Cardiac muscle cell (in vitro differentiated cells and primary cell): ENCODE data around the gene KCTD1. TPM values are rescaled to one million over a fixed set of nuclear protein-coding genes. Genes with fewer than 3 reads are reported as not detected.

Experiments used
- DNase-seq, 2 donors: peaks; one replicate each; pipeline versions ENCODE4 v3.0.0 to v3.0.0-alpha.2; 2010 to 2017; ENCODE audit warnings: low read depth in 1 of 2, low spot score in 1 of 2
- H3K27ac ChIP-seq: fragments of 200-600 bp; sonication (generic); 2 replicates; pipeline ENCODE4 v1.5.1; 2016
- H3K27me3 ChIP-seq: fragments of 200-600 bp; sonication (generic); 2 replicates; pipeline ENCODE4 v1.6.0; 2016; ENCODE audit warnings: control low read depth
- H3K36me3 ChIP-seq: fragments of 200-600 bp; sonication (generic); 2 replicates; pipeline ENCODE4 v1.5.1; 2016; ENCODE audit warnings: control low read depth
- H3K4me1 ChIP-seq: fragments of 200-600 bp; sonication (generic); 2 replicates; pipeline ENCODE4 v1.8.1; 2017; ENCODE audit warnings: low read depth, mild to moderate bottlenecking, mixed run types
- H3K4me3 ChIP-seq: fragments of 200-600 bp; sonication (generic); 2 replicates; pipeline ENCODE4 v1.5.1; 2016; ENCODE audit warnings: mild to moderate bottlenecking
- H3K9me3 ChIP-seq: fragments of 200-600 bp; sonication (generic); 2 replicates; pipeline ENCODE4 v1.5.1; 2017; ENCODE audit warnings: low read depth, mild to moderate bottlenecking, control low read depth
- polyA plus RNA-seq: library from polyadenylated mRNA; unstranded; fragments of >200 nt; fragmentation: Nextera tagmentation; extraction: Ambion mirVana; gene quantifications from 2 replicates; pipeline ENCODE4 v1.2.1, GENCODE V29; 2016
- total RNA-seq: library from RNA; depleted of rRNA; stranded (reverse); fragments of >200 nt; gene quantifications from 2 replicates; pipeline ENCODE4 v1.2.3, GENCODE V29; 2016
- TF ChIP-seq, protein P1 (sequence below): IDR thresholded peaks from 2 replicates; pipeline ENCODE4 v1.5.1; 2012; ENCODE audit warnings: low read depth, mild to moderate bottlenecking, low read length

KCTD1 gene
- total and polyA plus RNA-seq, 2 experiments from 2014 or later = 3.9 to 23.1 TPM

DNA sequence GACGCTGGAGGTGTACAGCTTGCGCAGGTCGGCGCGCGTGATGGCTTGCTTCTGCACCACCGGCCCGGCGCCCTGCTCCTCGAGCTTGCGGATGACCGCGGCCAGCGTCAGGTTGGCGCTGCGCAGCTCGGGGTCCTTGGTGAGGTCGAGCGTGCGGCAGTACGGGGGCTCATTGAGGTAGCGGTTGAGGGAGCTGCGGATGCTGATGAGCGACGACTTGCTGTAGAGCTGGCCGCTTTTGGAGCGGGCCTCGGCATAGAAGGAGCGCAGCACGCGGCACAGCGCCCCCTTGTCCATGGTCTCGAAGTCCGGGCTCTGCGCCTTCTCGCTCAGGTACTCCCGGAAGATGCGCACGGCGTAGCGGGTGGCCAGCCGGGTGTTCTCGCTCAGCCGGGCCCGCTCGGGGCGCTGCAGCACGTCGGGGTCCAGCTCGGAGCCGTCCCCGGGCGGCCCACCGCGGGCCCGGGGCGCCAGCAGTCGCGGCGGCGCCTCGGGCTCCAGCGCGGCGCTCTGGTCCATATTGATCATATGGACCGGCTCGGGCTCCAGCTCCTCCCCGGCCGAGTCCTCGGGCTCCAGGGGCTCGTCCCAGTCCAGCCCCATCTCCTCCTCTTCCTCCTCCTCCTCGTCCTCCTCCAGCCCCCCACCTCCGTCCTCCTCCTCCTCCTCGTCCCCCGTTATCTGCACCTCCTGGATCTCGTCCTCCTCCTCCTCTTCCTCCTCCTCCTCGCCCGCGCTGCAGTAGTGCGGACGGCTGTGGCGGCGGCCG, 523 bp downstream of the KCTD1 start:
- H3K27ac ChIP-seq = no peak overlapping the region
- peak; percentile 86 to 90 for DNase-seq
- no peaks in the 10 kb centered on the region for H3K9me3 ChIP-seq
- TF ChIP-seq, protein P1, sequence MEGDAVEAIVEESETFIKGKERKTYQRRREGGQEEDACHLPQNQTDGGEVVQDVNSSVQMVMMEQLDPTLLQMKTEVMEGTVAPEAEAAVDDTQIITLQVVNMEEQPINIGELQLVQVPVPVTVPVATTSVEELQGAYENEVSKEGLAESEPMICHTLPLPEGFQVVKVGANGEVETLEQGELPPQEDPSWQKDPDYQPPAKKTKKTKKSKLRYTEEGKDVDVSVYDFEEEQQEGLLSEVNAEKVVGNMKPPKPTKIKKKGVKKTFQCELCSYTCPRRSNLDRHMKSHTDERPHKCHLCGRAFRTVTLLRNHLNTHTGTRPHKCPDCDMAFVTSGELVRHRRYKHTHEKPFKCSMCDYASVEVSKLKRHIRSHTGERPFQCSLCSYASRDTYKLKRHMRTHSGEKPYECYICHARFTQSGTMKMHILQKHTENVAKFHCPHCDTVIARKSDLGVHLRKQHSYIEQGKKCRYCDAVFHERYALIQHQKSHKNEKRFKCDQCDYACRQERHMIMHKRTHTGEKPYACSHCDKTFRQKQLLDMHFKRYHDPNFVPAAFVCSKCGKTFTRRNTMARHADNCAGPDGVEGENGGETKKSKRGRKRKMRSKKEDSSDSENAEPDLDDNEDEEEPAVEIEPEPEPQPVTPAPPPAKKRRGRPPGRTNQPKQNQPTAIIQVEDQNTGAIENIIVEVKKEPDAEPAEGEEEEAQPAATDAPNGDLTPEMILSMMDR = peak; percentile 61
- peaks cover 18% of the 10 kb centered on the region for H3K4me1 ChIP-seq
- H3K27me3 ChIP-seq = peaks cover 64% of the 10 kb centered on the region
- H3K4me3 ChIP-seq = peak overlapping the region; percentile 78
- H3K36me3 ChIP-seq = no peaks in the 10 kb centered on the region

DNA sequence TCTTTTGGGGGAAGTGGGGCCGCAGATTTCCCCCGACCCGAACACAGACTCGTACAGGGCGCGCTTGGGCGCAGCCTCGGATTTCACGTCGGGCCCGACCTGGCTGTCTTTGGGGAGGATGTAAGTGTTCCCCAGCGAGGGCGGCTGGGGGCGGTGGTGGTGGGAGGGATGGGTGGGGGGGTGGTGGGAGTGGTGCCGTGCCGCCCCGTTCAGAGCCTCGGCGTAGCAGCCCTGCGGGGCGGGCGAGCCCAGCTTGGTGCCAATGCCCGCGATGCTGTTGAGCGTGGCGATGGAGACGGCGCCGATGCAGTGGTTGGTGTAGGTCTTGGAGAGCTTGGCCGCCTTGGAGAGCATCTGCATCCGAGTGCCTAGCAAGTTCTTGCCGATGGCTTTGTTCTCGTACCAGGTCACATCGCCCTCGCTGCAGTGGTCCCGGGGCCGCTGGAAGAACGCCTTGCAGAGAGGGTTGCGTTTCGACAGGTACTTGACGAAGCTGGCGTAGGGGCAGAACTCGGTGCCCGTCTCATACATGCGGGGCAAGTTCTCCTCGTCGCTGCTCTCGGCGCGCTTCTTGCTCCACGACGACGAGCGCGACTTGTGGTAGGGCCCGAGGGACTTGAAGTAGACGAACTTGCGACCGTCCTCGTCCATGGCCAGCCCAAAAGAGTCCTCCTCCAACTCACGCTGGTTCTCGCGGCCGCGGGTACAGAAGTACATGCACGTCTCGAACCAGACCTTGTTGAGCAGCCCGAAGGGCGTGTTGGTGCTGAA, 1.3 kb downstream of the KCTD1 start:
- TF ChIP-seq, protein P1 = no peak
- Histone ChIP-seq H3K9me3 (no peaks in the 10 kb centered on the region), H3K27ac (no peak overlapping the region), H3K4me1 (peaks cover 18% of the 10 kb centered on the region), H3K27me3 (peaks cover 56% of the 10 kb centered on the region), H3K36me3 (no peaks in the 10 kb centered on the region), H3K4me3 (peak overlapping the region; percentile 78)
- peak in 1 of 2 donors; percentile 20 for DNase-seq

DNA sequence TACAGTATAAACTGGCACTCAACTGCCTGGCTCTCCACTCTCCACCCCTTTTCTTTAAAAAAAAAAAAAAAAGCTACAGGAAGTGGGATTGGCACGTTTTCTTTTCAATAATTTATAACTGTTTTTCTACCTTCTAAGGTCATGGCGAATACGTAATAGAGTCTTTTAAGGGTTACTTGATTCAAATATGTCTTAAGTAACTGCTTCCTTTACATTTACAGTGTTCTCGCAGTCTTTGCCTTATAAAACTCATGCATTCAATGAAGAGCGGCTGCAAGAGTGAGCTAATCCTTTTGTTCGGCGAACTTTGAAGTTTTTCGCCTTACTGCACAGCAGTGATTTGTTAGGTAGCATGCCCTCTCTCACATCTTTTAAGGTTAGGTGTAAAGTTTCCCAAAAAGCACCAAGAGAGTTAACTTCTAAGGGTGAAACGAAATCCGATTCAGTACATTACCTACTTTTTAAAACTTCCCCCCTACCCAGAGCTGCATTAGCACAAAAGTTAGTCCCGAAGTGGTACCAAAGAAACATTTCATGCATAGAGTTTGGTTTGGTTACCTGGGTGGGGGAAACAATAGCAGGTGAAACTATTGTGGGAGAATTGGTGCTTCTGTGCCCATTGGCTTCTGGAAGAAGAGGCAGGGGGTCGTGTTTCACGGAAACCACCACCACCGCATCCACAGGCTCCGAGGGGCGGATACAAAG, 2.0 kb downstream of the KCTD1 start:
- Histone ChIP-seq H3K4me1 (peaks cover 22% of the 10 kb centered on the region), H3K27ac (no peak overlapping the region), H3K9me3 (no peaks in the 10 kb centered on the region), H3K36me3 (no peaks in the 10 kb centered on the region), H3K27me3 (peaks cover 49% of the 10 kb centered on the region), H3K4me3 (peak overlapping the region; percentile 78)
- no peak for DNase-seq
- TF ChIP-seq, protein P1 = no peak

DNA sequence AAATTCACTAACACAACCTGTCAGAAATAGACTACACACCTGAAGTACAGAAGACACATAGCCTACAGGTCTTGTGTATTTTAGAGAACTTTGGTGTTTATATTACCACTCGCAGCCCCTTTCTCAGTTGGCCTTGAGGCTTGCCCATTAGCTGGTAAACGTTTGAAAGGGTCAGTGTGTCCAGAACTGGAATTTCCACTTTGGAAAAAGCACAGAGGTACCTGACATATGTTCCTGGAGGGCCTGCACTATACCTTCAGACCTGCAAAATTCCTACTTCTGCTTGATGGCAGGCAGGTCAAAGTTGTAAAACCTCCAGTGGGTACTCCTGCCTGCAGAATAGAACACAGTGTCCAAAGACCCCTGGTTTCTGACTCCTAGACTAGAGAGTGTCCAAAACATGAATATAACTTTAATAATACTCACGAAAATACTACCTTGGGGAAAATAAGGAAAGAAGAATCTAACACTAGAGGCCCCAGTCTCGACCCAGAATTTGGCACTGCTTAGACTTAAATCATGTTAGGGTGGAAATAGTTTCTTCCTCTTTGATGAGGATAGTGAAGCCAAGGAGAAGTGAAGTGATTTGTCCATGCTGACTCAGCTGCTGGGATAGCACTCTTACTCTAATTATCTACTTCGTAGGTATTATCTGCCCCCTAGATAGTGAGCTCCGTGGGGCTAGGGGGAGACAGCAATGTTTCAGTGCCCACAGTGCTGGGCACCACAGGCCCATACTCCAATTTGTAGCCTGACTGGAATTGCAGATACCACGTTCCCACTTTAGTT, 2.8 kb downstream of the KCTD1 start:
- Histone ChIP-seq H3K4me1 (peaks cover 20% of the 10 kb centered on the region), H3K9me3 (no peaks in the 10 kb centered on the region), H3K27me3 (peaks cover 41% of the 10 kb centered on the region), H3K36me3 (no peaks in the 10 kb centered on the region), H3K27ac (no peak overlapping the region), H3K4me3 (peak overlapping the region; percentile 1)
- DNase-seq = no peak
- TF ChIP-seq, protein P1 = no peak

DNA sequence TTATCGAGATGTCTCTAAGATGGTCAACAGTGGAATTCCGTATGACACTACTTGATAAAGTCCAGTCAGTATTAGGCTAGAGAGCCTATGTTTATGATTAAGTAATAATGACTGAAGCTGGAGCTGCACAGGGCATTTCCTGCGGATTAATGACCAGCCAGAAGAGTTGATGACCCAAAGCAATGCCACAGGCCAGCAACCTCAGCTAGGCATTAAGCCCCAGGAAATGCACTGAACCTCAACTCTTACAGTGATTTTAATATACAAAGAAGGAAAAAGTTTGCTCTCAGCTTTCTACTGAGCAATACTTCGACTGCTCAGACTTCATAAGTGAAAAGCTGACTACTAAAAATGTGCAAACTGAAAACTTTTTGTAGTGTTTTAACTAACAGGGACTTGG, 3.9 kb downstream of the KCTD1 start:
- H3K36me3 ChIP-seq = no peaks in the 10 kb centered on the region
- TF ChIP-seq, protein P1 = no peak
- no peak overlapping the region for H3K4me3 ChIP-seq
- peaks cover 27% of the 10 kb centered on the region for H3K4me1 ChIP-seq
- H3K27me3 ChIP-seq = peaks cover 30% of the 10 kb centered on the region
- no peak overlapping the region for H3K27ac ChIP-seq
- H3K9me3 ChIP-seq = no peaks in the 10 kb centered on the region
- no peak for DNase-seq
